Central memory CD8-positive, alpha-beta T cell (primary cell): ENCODE measurements around the gene ATAD3B.

Experiments
- ATAC-seq: fragments of 150-1000 bp; cut with Tn5 transposase; replicated peaks from 2 replicates; pipeline ENCODE4 v1.10.0; 2022; ENCODE audit warnings: mild to moderate bottlenecking, moderate FRiP score, moderate number of reproducible peaks; ENCODE audit not compliant: poor library complexity, severe bottlenecking; ENCODE audit errors: extremely low read depth
- DNase-seq, 2 donors: peaks; one replicate each; pipeline ENCODE4 v3.0.0; 2021; ENCODE audit warnings: low spot score in 2 of 2
- H3K27ac Mint-ChIP-seq: one replicate; pipeline ENCODE4 v1.8.0; 2022; ENCODE audit warnings: low read depth, mild to moderate bottlenecking, moderate library complexity, mixed read lengths
- H3K27me3 Mint-ChIP-seq: one replicate; pipeline ENCODE4 v1.8.0; 2022; ENCODE audit warnings: mixed read lengths
- H3K36me3 Mint-ChIP-seq: one replicate; pipeline ENCODE4 v1.8.0; 2022; ENCODE audit warnings: mild to moderate bottlenecking, moderate library complexity, mixed read lengths; ENCODE audit not compliant: insufficient read depth
- H3K4me1 Mint-ChIP-seq: one replicate; pipeline ENCODE4 v1.8.0; 2022; ENCODE audit warnings: mixed read lengths
- H3K4me3 Mint-ChIP-seq: one replicate; pipeline ENCODE4 v1.8.0; 2022; ENCODE audit warnings: mild to moderate bottlenecking, moderate library complexity, mixed read lengths
- H3K9me3 Mint-ChIP-seq: one replicate; pipeline ENCODE4 v1.8.0; 2022; ENCODE audit warnings: mixed read lengths

Gene ATAD3B

DNA sequence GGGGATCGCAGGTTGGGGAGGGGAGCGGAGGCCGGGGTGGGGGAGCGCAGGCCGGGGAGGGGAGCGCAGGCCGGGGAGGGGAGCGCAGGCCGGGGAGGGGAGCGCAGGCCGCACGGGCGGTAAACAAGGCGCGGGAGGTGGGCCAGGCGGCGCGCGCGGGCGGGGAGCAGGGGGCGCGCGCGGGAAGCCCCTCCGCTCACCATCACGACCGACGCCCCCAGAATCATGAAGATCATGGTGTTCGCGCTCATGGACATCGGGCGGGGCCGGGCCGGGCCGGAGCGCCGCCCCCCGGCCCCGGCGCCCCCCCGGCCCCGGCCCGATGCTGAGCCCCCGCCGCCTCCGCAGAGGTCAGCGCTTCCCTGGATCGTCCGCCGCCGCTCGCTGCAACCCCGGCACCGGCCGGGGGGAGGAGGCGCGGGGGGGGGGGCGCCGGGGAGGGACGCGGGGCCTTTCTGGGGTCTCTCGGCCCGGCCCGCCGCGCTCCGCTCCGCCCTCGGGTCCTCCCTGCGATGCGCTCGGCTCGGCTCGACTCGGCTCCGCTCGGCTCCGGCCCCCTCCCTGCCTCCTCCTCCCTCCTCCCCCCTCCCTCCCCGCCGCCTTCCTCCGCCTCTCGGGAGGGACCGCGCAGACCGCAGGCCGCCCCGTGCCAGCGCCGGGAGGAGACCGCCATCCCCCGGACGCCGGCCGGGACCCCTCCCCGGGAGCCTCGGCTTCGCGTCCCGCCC lies 68.7 kb downstream of the ATAD3B start, which contains the start of gene TMEM240:
TMEM240 (minus strand) TSS at position 535 of the 728 bp plus-strand sequence; CDS start at position 257, 278 bp downstream.
- peak within 1 kb of the TSS; percentile 61 for H3K4me3 Mint-ChIP-seq
- peaks cover 5% of the 10 kb centered on the region for H3K36me3 Mint-ChIP-seq
- no peaks in the 10 kb centered on the region for H3K4me1 Mint-ChIP-seq
- no peaks in the 10 kb centered on the region for H3K9me3 Mint-ChIP-seq
- H3K27ac Mint-ChIP-seq, result no peak within 1 kb of the TSS
- no peak for DNase-seq
- H3K27me3 Mint-ChIP-seq, result no peaks in the 10 kb centered on the region
- ATAC-seq, result peak; percentile 64

DNA sequence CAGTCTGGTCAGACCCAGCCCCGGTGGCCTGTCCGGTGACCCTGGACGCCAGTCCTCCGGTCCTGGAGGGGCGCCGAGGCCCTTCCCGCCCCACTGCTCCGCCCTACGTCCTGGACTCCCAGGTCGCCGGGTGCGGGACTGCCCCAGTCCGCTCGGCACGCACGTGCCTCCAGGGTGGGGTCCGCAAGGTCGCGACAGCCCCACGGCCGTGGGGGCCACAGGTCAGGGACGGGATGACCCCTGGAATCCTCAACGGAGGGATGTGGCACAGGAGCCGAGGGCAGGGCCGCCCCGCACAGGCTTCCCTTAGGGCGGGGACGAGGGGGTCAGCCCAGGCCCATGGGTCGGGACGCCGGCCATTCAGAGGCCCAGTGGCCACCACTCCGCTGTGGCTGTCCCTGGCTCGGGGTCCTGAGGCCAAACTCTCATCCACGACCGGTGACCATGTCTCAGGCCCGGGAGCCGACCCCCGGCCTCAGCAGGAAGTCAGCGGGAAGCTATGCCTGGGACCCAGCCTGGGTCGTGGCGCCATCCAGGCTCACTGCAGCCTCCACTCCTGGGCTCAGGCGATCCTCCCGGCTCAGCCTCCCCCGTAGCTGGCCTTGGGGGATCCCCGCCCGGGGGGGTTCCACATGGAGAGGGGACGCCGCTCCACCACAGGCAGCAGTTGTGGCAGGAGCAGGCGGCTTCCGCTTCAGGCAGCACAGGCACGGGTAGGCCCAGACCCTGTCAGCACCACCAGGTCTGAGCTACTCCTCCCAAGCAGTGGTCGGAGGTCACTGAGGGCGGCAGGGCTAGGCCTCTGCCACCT lies 69.5 kb downstream of the ATAD3B start:
- Mint-ChIP-seq H3K4me1 (no peaks in the 10 kb centered on the region), H3K27ac (no peak overlapping the region), H3K36me3 (peaks cover 5% of the 10 kb centered on the region), H3K9me3 (no peaks in the 10 kb centered on the region), H3K27me3 (no peaks in the 10 kb centered on the region), H3K4me3 (peak overlapping the region; percentile 46)
- no peak for DNase-seq
- no peak for ATAC-seq

DNA sequence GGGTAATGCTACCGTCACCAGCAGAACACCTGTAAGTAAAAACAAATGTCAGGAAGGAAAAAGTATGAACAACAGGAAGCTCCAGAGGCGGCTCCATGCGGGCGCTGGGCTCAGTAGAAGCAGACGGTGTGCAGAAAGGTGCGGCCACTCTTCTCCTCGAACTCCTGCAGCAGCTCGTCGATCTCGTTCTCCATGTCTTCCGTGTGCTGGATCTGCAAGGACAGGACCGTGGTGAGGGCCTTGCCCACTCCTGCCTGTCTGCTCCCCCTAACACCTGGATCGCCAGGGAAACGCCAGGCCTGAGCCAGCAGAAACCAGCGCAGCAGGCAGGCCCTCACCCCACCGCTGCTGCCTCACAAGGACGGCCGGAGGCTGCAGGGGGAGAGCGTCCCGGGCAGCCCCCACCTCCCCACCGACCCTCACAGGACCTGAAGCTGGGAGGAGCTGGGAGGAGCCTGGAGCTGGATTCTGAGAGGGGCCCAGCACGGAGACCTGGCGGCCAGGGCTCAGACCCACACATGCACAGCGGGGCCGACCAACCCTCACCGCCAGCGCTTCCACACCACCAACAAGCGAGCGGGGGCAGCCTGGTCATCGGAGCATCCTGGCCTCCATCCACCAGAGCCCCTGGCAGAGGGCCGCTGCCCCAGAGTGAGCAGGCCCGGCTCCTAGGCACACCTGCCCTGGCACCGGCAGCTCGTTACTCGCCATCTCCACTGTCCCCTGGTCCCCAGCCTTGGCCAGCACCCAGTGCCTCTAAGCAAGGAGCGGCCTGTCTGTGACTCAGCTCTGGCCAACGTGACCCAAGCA lies 70.6 kb downstream of the ATAD3B start:
- no peak for ATAC-seq
- no peak for DNase-seq
- Mint-ChIP-seq H3K4me3 (peak overlapping the region; percentile 37), H3K27me3 (no peaks in the 10 kb centered on the region), H3K9me3 (no peaks in the 10 kb centered on the region), H3K4me1 (no peaks in the 10 kb centered on the region), H3K27ac (no peak overlapping the region), H3K36me3 (peaks cover 5% of the 10 kb centered on the region)

DNA sequence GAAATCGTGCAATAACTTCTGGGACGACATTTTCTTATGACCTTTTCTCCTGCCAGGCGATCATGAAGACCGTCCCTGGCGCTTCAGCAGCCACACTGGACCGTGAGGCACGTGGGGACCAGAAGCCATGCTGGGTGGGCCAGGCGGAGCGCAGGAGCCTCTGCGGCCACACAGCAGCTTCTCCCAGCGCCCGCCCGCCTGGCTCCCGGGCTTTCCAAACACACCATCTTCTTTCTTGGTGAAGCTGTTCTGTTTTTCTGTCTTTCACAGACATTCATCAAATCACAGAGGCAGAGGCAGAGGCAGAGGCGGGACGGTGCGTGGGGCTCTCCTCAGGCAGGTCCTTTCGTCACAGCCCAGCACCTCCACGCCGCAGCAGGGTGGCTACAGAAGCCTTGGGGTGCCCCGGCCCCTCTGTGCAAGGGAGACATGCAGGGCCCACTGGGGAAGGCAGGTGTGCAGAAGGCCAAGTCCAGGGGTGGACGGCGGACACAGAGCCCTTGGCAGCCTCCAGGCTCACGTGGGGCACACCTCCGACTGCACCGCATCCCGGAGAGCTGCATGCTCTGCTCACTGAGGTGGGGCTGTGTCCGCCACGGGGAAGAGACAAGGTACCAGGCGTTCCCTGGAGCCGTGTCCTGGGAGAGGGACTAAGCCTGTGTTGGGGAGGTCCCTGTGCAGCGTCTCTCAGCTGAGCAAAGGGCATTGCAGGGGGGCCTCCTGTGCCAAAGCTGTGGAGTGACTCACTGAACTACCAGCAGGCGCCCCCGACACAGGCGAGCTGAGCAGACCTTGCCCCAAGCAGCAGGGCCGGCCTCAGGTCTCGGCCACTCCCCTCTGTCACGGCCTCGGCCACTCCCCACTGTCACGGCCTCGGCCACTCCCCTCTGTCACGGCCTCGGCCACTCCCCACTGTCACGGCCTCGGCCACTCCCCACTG lies 71.5 kb downstream of the ATAD3B start:
- Mint-ChIP-seq H3K9me3 (no peaks in the 10 kb centered on the region), H3K36me3 (peaks cover 5% of the 10 kb centered on the region), H3K4me1 (no peaks in the 10 kb centered on the region), H3K27me3 (no peaks in the 10 kb centered on the region), H3K27ac (no peak overlapping the region), H3K4me3 (peak overlapping the region; percentile 37)
- ATAC-seq (no peak), DNase-seq (no peak)

DNA sequence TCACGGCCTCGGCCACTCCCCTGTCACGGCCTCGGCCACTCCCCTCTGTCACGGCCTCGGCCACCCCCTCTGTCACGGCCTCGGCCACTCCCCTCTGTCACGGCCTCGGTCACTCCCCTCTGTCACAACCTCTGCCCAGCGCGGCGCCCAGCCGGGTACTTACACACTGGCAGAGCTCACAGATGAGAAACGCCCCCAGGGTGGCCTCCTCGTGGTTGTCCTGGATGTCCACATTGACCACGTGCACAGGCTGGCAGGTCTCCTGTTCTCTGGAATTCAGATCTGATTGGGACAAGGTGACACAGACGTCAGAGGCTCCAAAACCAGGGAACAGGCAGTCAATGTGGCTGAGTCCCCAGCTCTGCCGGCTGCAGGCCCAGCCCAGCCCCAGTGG lies 72.1 kb downstream of the ATAD3B start:
- no peaks in the 10 kb centered on the region for H3K27me3 Mint-ChIP-seq
- H3K4me3 Mint-ChIP-seq, result no peak overlapping the region
- no peaks in the 10 kb centered on the region for H3K9me3 Mint-ChIP-seq
- H3K4me1 Mint-ChIP-seq, result no peaks in the 10 kb centered on the region
- H3K27ac Mint-ChIP-seq, result no peak overlapping the region
- DNase-seq (no peak), ATAC-seq (no peak)
- H3K36me3 Mint-ChIP-seq, result peaks cover 6% of the 10 kb centered on the region

DNA sequence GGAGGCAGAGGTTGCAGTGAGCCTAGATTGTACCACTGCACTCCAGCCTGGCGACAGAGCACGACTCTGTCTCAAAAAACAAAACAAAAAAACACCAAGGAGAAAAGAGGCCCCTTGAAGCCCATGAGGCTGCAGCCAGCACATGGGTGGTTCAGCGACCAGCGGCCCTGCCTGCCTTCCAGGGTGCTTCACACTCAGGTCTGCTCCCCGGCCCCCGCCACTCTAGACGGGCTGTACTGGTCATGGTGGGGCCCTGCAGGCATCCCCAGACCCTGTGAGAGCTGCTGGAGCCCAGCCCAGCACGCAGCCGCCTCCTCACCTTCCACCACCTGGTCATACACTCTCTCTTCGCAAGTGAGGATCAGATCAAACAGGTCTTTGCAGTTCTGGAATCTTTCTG lies 73.0 kb downstream of the ATAD3B start:
- Mint-ChIP-seq H3K36me3 (peaks cover 8% of the 10 kb centered on the region), H3K4me3 (no peak overlapping the region), H3K9me3 (no peaks in the 10 kb centered on the region), H3K27me3 (no peaks in the 10 kb centered on the region), H3K27ac (no peak overlapping the region), H3K4me1 (no peaks in the 10 kb centered on the region)
- ATAC-seq (no peak), DNase-seq (no peak)
